Prostate gland (tissue), 2 donors: Measurements from ENCODE around the gene MYOCD.

ENCODE experiments used
- POLR2AphosphoS5 ChIP-seq: sonication (generic); formaldehyde crosslinking; IDR thresholded peaks from one replicate; pipeline ENCODE4 v1.6.1; 2017; ENCODE audit warnings: antibody characterized with exemption
- TF ChIP-seq, protein P1 (sequence below), 4 experiments: fragments of 200-600 bp in 2 of 4; fragments of 450-650 bp in 2 of 4; sonication (generic) in 2 of 4; IDR thresholded peaks; 1 replicate in 3 of 4; 2 replicates in 1 of 4; pipeline ENCODE4 v1.5.1; 2016 to 2019; ENCODE audit warnings: antibody characterized with exemption in 4 of 4, mild to moderate bottlenecking in 2 of 4, moderate library complexity in 2 of 4

DNA sequence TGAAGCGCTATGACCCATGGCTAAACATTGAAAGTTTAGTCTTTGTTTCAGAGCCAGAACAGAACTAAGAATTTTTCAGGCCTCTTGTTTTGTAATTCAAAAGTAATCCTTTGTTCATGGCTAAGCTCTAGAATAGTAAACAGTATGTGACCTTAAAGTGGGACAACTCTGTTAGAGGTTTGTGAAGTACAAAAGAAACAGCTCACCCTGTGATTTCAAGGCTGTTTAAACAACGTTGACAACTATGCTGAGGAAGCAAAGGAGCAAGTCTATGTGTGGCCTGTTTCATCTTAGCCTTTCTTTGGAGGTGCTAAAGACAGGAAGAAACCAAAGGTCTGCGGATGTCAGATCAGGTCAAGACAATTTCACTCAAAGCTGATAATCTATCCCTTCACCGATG is 40.4 kb downstream of the MYOCD start:
- TF ChIP-seq, protein P1, sequence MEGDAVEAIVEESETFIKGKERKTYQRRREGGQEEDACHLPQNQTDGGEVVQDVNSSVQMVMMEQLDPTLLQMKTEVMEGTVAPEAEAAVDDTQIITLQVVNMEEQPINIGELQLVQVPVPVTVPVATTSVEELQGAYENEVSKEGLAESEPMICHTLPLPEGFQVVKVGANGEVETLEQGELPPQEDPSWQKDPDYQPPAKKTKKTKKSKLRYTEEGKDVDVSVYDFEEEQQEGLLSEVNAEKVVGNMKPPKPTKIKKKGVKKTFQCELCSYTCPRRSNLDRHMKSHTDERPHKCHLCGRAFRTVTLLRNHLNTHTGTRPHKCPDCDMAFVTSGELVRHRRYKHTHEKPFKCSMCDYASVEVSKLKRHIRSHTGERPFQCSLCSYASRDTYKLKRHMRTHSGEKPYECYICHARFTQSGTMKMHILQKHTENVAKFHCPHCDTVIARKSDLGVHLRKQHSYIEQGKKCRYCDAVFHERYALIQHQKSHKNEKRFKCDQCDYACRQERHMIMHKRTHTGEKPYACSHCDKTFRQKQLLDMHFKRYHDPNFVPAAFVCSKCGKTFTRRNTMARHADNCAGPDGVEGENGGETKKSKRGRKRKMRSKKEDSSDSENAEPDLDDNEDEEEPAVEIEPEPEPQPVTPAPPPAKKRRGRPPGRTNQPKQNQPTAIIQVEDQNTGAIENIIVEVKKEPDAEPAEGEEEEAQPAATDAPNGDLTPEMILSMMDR (IDR thresholded peaks at IDR 0.05): no peak
- TF ChIP-seq POLR2AphosphoS5: no peak
